Measurements from ENCODE around the gene MED25.

DNA sequence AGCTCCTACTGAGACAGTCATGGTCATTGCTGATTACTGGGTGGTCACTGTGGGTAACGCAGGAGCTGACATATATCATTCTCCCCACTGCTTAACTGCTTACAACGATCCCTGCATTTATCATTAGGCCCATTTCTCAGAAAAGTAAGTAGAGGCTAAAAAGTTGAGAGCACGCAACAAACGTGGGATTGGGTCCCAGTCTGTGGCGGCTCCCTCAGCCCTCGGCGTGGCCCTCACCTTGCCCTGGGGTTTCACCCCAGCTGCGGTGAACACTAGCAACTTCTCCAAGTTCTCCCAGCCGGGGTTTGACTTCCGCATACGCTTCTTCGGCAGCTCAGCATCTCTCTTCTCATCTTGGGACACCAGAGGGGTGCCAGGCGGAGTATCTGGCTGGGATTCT is 46.8 kb downstream of the MED25 start:
- TF ChIP-seq, protein P1, sequence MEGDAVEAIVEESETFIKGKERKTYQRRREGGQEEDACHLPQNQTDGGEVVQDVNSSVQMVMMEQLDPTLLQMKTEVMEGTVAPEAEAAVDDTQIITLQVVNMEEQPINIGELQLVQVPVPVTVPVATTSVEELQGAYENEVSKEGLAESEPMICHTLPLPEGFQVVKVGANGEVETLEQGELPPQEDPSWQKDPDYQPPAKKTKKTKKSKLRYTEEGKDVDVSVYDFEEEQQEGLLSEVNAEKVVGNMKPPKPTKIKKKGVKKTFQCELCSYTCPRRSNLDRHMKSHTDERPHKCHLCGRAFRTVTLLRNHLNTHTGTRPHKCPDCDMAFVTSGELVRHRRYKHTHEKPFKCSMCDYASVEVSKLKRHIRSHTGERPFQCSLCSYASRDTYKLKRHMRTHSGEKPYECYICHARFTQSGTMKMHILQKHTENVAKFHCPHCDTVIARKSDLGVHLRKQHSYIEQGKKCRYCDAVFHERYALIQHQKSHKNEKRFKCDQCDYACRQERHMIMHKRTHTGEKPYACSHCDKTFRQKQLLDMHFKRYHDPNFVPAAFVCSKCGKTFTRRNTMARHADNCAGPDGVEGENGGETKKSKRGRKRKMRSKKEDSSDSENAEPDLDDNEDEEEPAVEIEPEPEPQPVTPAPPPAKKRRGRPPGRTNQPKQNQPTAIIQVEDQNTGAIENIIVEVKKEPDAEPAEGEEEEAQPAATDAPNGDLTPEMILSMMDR (IDR thresholded peaks at IDR 0.05; ENCODE audit: insufficient read depth, low read depth, low read length), result no peak
- TF ChIP-seq EZH2 (IDR thresholded peaks at IDR 0.05; ENCODE audit: insufficient read depth, low read length), result no peak
